ENCODE results near the gene MYO1D.

The MYO1D gene

GRCh38 chr17:32820440-32820839 is 56.5 kb downstream of the MYO1D start:
- no peak for DNase-seq (ENCODE audit: low read depth in 2 of 2, low spot score in 1 of 2)

- DNase-seq (ENCODE audit: low read depth in 2 of 2, low spot score in 1 of 2) = no peak
These were observed 57.1 kb downstream of the MYO1D start for GRCh38 chr17:32819787-32820186.

- no peak for DNase-seq (ENCODE audit: low read depth in 2 of 2, low spot score in 1 of 2)
These were observed 57.9 kb downstream of the MYO1D start for GRCh38 chr17:32819035-32819434.

GRCh38 chr17:32815460-32815859 is 61.5 kb downstream of the MYO1D start:
- DNase-seq (ENCODE audit: low read depth in 2 of 2, low spot score in 1 of 2) = no peak

GRCh38 chr17:32814836-32815235 is 62.1 kb downstream of the MYO1D start:
- DNase-seq (ENCODE audit: low read depth in 2 of 2, low spot score in 1 of 2) = no peak

- DNase-seq (ENCODE audit: low read depth in 2 of 2, low spot score in 1 of 2) = no peak
These were observed 63.9 kb downstream of the MYO1D start for GRCh38 chr17:32813021-32813420.

GRCh38 chr17:32810690-32811089 is 66.2 kb downstream of the MYO1D start:
- no peak for DNase-seq (ENCODE audit: low read depth in 2 of 2, low spot score in 1 of 2)

GRCh38 chr17:32807577-32807976 is 69.3 kb downstream of the MYO1D start:
- DNase-seq (ENCODE audit: low read depth in 2 of 2, low spot score in 1 of 2) = no peak

- DNase-seq (ENCODE audit: low read depth in 2 of 2, low spot score in 1 of 2) = no peak
These were observed 70.3 kb downstream of the MYO1D start for GRCh38 chr17:32806646-32807045.

GRCh38 chr17:32805029-32805976 is 71.6 kb downstream of the MYO1D start:
- no peak for DNase-seq (ENCODE audit: low read depth in 2 of 2, low spot score in 1 of 2)

GRCh38 chr17:32803544-32803943 is 73.4 kb downstream of the MYO1D start:
- no peak for DNase-seq (ENCODE audit: low read depth in 2 of 2, low spot score in 1 of 2)

GRCh38 chr17:32802306-32802705 is 74.6 kb downstream of the MYO1D start:
- no peak for DNase-seq (ENCODE audit: low read depth in 2 of 2, low spot score in 1 of 2)

- DNase-seq (ENCODE audit: low read depth in 2 of 2, low spot score in 1 of 2) = no peak
These were observed 75.3 kb downstream of the MYO1D start for GRCh38 chr17:32801641-32802040.

- DNase-seq (ENCODE audit: low read depth in 2 of 2, low spot score in 1 of 2) = no peak
These were observed 75.7 kb downstream of the MYO1D start for GRCh38 chr17:32801193-32801592.

GRCh38 chr17:32798938-32799337 is 78.0 kb downstream of the MYO1D start:
- DNase-seq (ENCODE audit: low read depth in 2 of 2, low spot score in 1 of 2) = no peak

GRCh38 chr17:32795339-32795979 is 81.5 kb downstream of the MYO1D start:
- no peak for DNase-seq (ENCODE audit: low read depth in 2 of 2, low spot score in 1 of 2)

- no peak for DNase-seq (ENCODE audit: low read depth in 2 of 2, low spot score in 1 of 2)
These were observed 82.2 kb downstream of the MYO1D start for GRCh38 chr17:32794533-32795246.

GRCh38 chr17:32793841-32794240 is 83.1 kb downstream of the MYO1D start:
- no peak for DNase-seq (ENCODE audit: low read depth in 2 of 2, low spot score in 1 of 2)

- DNase-seq (ENCODE audit: low read depth in 2 of 2, low spot score in 1 of 2) = no peak
These were observed 84.7 kb downstream of the MYO1D start for GRCh38 chr17:32792207-32792606.

GRCh38 chr17:32786169-32786568 is 90.8 kb downstream of the MYO1D start:
- no peak for DNase-seq (ENCODE audit: low read depth in 2 of 2, low spot score in 1 of 2)

- DNase-seq (ENCODE audit: low read depth in 2 of 2, low spot score in 1 of 2) = no peak
These were observed 92.8 kb downstream of the MYO1D start for GRCh38 chr17:32784113-32784512.

- DNase-seq (ENCODE audit: low read depth in 2 of 2, low spot score in 1 of 2) = no peak
These were observed 93.3 kb downstream of the MYO1D start for GRCh38 chr17:32783602-32784001.
